GM23338 (cell line): ENCODE results near the gene USP35. TPM values are rescaled to one million over a fixed set of nuclear protein-coding genes. Genes with fewer than 3 reads are reported as not detected.
"Not testable (repeated sequence)": the region's sequence is repeated elsewhere in the genome, so short reads cannot be mapped to it uniquely, and the experiment has no call there.

ENCODE experiments used
- ATAC-seq: fragments of 200-7000 bp; cut with Tn5 transposase; 3 replicates; pipeline ENCODE4 v1.9.1; 2020
- DNase-seq: peaks from one replicate; pipeline ENCODE4 v3.0.0-alpha.2; 2015; ENCODE audit warnings: low spot score
- H2AFZ ChIP-seq: fragments of 200-600 bp; sonication (generic); 2 replicates; pipeline ENCODE4 v1.8.0; 2016; ENCODE audit warnings: antibody characterized with exemption, mild to moderate bottlenecking, moderate library complexity
- H3F3A ChIP-seq: fragments of 200-600 bp; sonication (generic); replicated peaks from 2 replicates; pipeline ENCODE4 v1.8.0; 2017; ENCODE audit warnings: antibody characterized with exemption, mixed run types, low read depth
- H3K27ac ChIP-seq: fragments of 200-600 bp; sonication (generic); 2 replicates; pipeline ENCODE4 v1.6.1; 2016; ENCODE audit warnings: low read depth
- H3K27me3 ChIP-seq: fragments of 200-600 bp; sonication (generic); 2 replicates; pipeline ENCODE4 v1.8.0; 2016; ENCODE audit warnings: mild to moderate bottlenecking, mixed run types, moderate library complexity; ENCODE audit not compliant: insufficient read depth
- H3K36me3 ChIP-seq: fragments of 200-600 bp; sonication (generic); 2 replicates; pipeline ENCODE4 v1.8.0; 2016; ENCODE audit warnings: mild to moderate bottlenecking; ENCODE audit not compliant: insufficient read depth
- H3K4me1 ChIP-seq: fragments of 200-600 bp; sonication (generic); 2 replicates; pipeline ENCODE4 v1.8.0; 2016; ENCODE audit warnings: mild to moderate bottlenecking, moderate library complexity; ENCODE audit not compliant: insufficient read depth
- H3K4me2 ChIP-seq: fragments of 200-600 bp; sonication (generic); 2 replicates; pipeline ENCODE4 v1.7.1; 2017; ENCODE audit warnings: mixed run types
- H3K4me3 ChIP-seq: fragments of 200-600 bp; sonication (generic); 2 replicates; pipeline ENCODE4 v1.6.1; 2016; ENCODE audit warnings: mixed run types
- H3K79me2 ChIP-seq: fragments of 200-600 bp; sonication (generic); replicated peaks from 2 replicates; pipeline ENCODE4 v1.8.0; 2017; ENCODE audit warnings: mild to moderate bottlenecking; ENCODE audit not compliant: insufficient read depth
- H3K9me2 ChIP-seq: fragments of 200-600 bp; sonication (generic); 2 replicates; pipeline ENCODE4 v1.8.0; 2017; ENCODE audit not compliant: insufficient read depth
- H4K20me1 ChIP-seq: fragments of 200-600 bp; sonication (generic); replicated peaks from 2 replicates; pipeline ENCODE4 v1.8.0; 2017; ENCODE audit warnings: mild to moderate bottlenecking; ENCODE audit not compliant: insufficient read depth
- H3K27ac Mint-ChIP-seq: 2 replicates; pipeline ENCODE4 v1.8.0; 2020; ENCODE audit warnings: inconsistent platforms, mild to moderate bottlenecking, moderate library complexity, mixed read lengths
- H3K27me3 Mint-ChIP-seq: 3 replicates; pipeline ENCODE4 v1.8.0; 2022; ENCODE audit warnings: low read depth, mild to moderate bottlenecking, moderate library complexity, mixed read lengths, inconsistent platforms; ENCODE audit not compliant: insufficient read depth, poor library complexity
- H3K36me3 Mint-ChIP-seq: 3 replicates; pipeline ENCODE4 v1.8.0; 2021; ENCODE audit warnings: low read depth, mild to moderate bottlenecking, inconsistent platforms, moderate library complexity, mixed read lengths
- H3K4me1 Mint-ChIP-seq: 3 replicates; pipeline ENCODE4 v1.8.0; 2020; ENCODE audit warnings: mild to moderate bottlenecking, inconsistent platforms, mixed read lengths
- H3K4me3 Mint-ChIP-seq: 3 replicates; pipeline ENCODE4 v1.8.0; 2021; ENCODE audit warnings: moderate library complexity, mild to moderate bottlenecking, inconsistent platforms, mixed read lengths
- H3K9me3 Mint-ChIP-seq: 3 replicates; pipeline ENCODE4 v1.8.0; 2020; ENCODE audit warnings: moderate library complexity, mild to moderate bottlenecking, inconsistent platforms, mixed read lengths
- CREB1 ChIP-seq: fragments of 250-450 bp; sonication (Bioruptor Pico); IDR thresholded peaks from 2 replicates; pipeline ENCODE4 v1.5.0; 2020; ENCODE audit warnings: low read depth, mild to moderate bottlenecking, moderate library complexity
- CTCF ChIP-seq, 2 experiments: fragments of 200-600 bp in 1 of 2; sonication (generic) in 1 of 2; conservative IDR thresholded peaks; 2 replicates each; pipeline versions ENCODE4 v1.5.1 to v1.6.1; 2016 to 2017; ENCODE audit warnings: antibody characterized with exemption in 2 of 2, low read depth in 2 of 2, mild to moderate bottlenecking in 2 of 2, moderate library complexity in 1 of 2
- ETS1 ChIP-seq: IDR thresholded peaks from 2 replicates; pipeline ENCODE4 v1.6.1; 2016; ENCODE audit warnings: antibody characterized with exemption
- EZH2phosphoT487 ChIP-seq: fragments of 200-600 bp; sonication (generic); IDR thresholded peaks from one replicate; pipeline ENCODE4 v1.8.1; 2018; ENCODE audit warnings: antibody characterized with exemption; ENCODE audit not compliant: unreplicated experiment
- JUNB ChIP-seq: IDR thresholded peaks from one replicate; pipeline ENCODE4 v1.6.1; 2016; ENCODE audit warnings: antibody characterized with exemption; ENCODE audit not compliant: unreplicated experiment
- NANOG ChIP-seq: IDR thresholded peaks from 2 replicates; pipeline ENCODE4 v1.6.1; 2016; ENCODE audit warnings: antibody characterized with exemption, borderline replicate concordance
- REST ChIP-seq: IDR thresholded peaks from one replicate; pipeline ENCODE4 v1.6.1; 2018; ENCODE audit warnings: antibody characterized with exemption; ENCODE audit not compliant: unreplicated experiment
- STAT1 ChIP-seq: IDR thresholded peaks from one replicate; pipeline ENCODE4 v1.6.1; 2016; ENCODE audit warnings: antibody characterized with exemption; ENCODE audit not compliant: unreplicated experiment
- ZNF114 ChIP-seq: fragments of 250-450 bp; sonication (Bioruptor Pico); IDR thresholded peaks from 2 replicates; pipeline ENCODE4 v1.5.0; 2020; ENCODE audit warnings: mild to moderate bottlenecking, moderate library complexity
- ZNF331 ChIP-seq: fragments of 250-450 bp; sonication (Bioruptor Pico); IDR thresholded peaks from 2 replicates; pipeline ENCODE4 v1.5.0; 2020; ENCODE audit warnings: low read depth, mild to moderate bottlenecking, moderate library complexity
- polyA plus RNA-seq: library from polyadenylated mRNA; unstranded; fragments of >200 nt; fragmentation: Nextera tagmentation; extraction: Ambion mirVana; gene quantifications from 2 replicates; pipeline ENCODE4 v1.2.1, GENCODE V29; 2016
- total RNA-seq: library from RNA; depleted of rRNA; stranded (reverse); fragments of >200 nt; shearing (Covaris generic); gene quantifications from 2 replicates; pipeline ENCODE4 v1.2.3, GENCODE V29; 2014

USP35 gene
- total and polyA plus RNA-seq, 2 experiments from 2014 or later: 2.5 to 10.7 TPM

- H3K27me3 ChIP-seq, H3K9me2 ChIP-seq, DNase-seq, H3K79me2 ChIP-seq, H3K27ac ChIP-seq, H3K4me2 ChIP-seq, H3K36me3 ChIP-seq, H3K4me3 ChIP-seq, H3K4me3 Mint-ChIP-seq, H3K36me3 Mint-ChIP-seq, H3K9me3 Mint-ChIP-seq, H3K27ac Mint-ChIP-seq, H4K20me1 ChIP-seq, ATAC-seq, H3F3A ChIP-seq, H3K4me1 Mint-ChIP-seq, H2AFZ ChIP-seq, H3K4me1 ChIP-seq, H3K27me3 Mint-ChIP-seq: not testable (repeated sequence)
These were observed 44.3 kb downstream of the USP35 start for GRCh38 chr11:78233046-78233445.

- H2AFZ ChIP-seq: no peak overlapping the region
- H3K79me2 ChIP-seq: no peaks in the 10 kb centered on the region
- no peaks in the 10 kb centered on the region; the same call in 2 of the 3 replicates for H3K4me1 Mint-ChIP-seq
- no peaks in the 10 kb centered on the region for H3K27me3 Mint-ChIP-seq
- H3K27ac ChIP-seq: no peak overlapping the region
- H3F3A ChIP-seq: no peaks in the 10 kb centered on the region
- no peaks in the 10 kb centered on the region for H3K27me3 ChIP-seq
- ATAC-seq: no peak
- H4K20me1 ChIP-seq: no peaks in the 10 kb centered on the region; the same call in 1 of the 2 replicates
- no peaks in the 10 kb centered on the region for H3K9me2 ChIP-seq
- H3K4me3 ChIP-seq: no peak overlapping the region
- no peaks in the 10 kb centered on the region; the same call in 1 of the 2 replicates for H3K4me1 ChIP-seq
- no peak overlapping the region for H3K4me3 Mint-ChIP-seq
- H3K4me2 ChIP-seq: no peak overlapping the region
- H3K36me3 ChIP-seq: no peaks in the 10 kb centered on the region
- H3K36me3 Mint-ChIP-seq: no peaks in the 10 kb centered on the region
- no peak overlapping the region for H3K27ac Mint-ChIP-seq
- no peaks in the 10 kb centered on the region for H3K9me3 Mint-ChIP-seq
- DNase-seq: peak; percentile 20
- TF ChIP-seq EZH2phosphoT487: no peak
- TF ChIP-seq CREB1 (CRISPR knock-in tag): no peak
- no peak for TF ChIP-seq ZNF114 (CRISPR knock-in tag)
- TF ChIP-seq ZNF331: no peak
- TF ChIP-seq JUNB: no peak
- TF ChIP-seq CTCF (conservative IDR thresholded peaks at IDR 0.05; ENCODE audit: low read depth in 2 of 2): no peak
- no peak for TF ChIP-seq STAT1
- no peak for TF ChIP-seq NANOG
- TF ChIP-seq ETS1: no peak
- TF ChIP-seq REST: no peak
These were observed 45.3 kb downstream of the USP35 start for GRCh38 chr11:78234006-78234405.
